Type B pancreatic cell (in vitro differentiated cells): ENCODE results near the gene MTG2. TPM values are rescaled to one million over a fixed set of nuclear protein-coding genes. Genes with fewer than 3 reads are reported as not detected.

Source experiments
- DNase-seq: peaks from one replicate; pipeline ENCODE4 v3.0.0; 2021; ENCODE audit warnings: mixed read lengths; ENCODE audit not compliant: unreplicated experiment; ENCODE audit errors: extremely low spot score
- H3K27ac Mint-ChIP-seq: 2 replicates; pipeline ENCODE4 v1.8.0; 2021; ENCODE audit warnings: mild to moderate bottlenecking, mixed read lengths
- H3K27me3 Mint-ChIP-seq: 2 replicates; pipeline ENCODE4 v1.8.0; 2021; ENCODE audit warnings: mixed read lengths
- H3K36me3 Mint-ChIP-seq: 2 replicates; pipeline ENCODE4 v1.8.0; 2021; ENCODE audit warnings: mixed read lengths
- H3K4me1 Mint-ChIP-seq: one replicate; pipeline ENCODE4 v1.8.0; 2021; ENCODE audit warnings: mixed read lengths; ENCODE audit not compliant: unreplicated experiment
- H3K4me3 Mint-ChIP-seq: 2 replicates; pipeline ENCODE4 v1.8.0; 2021; ENCODE audit warnings: mild to moderate bottlenecking, mixed read lengths
- H3K9me3 Mint-ChIP-seq: 2 replicates; pipeline ENCODE4 v1.8.0; 2021; ENCODE audit warnings: mixed read lengths
- CTCF ChIP-seq: fragments of 200-600 bp; sonication (generic); conservative IDR thresholded peaks from 2 replicates; pipeline ENCODE4 v1.5.0; 2021; ENCODE audit warnings: antibody characterized with exemption, mild to moderate bottlenecking
- total RNA-seq: library from RNA; stranded (reverse); gene quantifications from 2 replicates; pipeline ENCODE4 v1.2.1, GENCODE V29; 2021; ENCODE audit warnings: low replicate concordance

MTG2 gene
- total RNA-seq, 1 donor from 2014 or later = 37.4 TPM

- Mint-ChIP-seq H3K36me3 (peaks cover 17% of the 10 kb centered on the region), H3K4me1 (no peaks in the 10 kb centered on the region), H3K27ac (no peak overlapping the region), H3K9me3 (no peaks in the 10 kb centered on the region), H3K27me3 (no peaks in the 10 kb centered on the region), H3K4me3 (no peak overlapping the region)
- DNase-seq = no peak
- TF ChIP-seq CTCF = no peak
These were observed 12.9 kb downstream of the MTG2 start for GRCh38 chr20:62195736-62196135.

DNA sequence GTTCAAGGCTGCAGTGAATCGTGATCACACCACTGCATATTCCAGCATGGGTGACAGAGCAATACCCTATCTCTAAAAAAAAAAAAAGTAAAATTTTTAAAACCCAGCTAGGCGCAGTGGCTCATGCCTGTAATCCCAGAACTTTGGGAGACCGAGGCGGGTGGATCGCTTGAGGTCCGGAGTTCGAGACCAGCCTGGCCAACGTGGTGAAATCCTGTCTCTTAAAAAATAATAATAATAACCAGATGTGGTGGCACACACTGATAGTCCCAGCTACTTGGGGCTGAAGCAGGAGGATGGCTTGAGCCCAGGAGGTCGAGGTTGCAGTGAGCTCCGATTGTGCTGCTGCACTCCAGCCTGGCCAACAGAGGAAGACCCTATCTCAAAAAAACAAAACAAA is 13.5 kb downstream of the MTG2 start:
- H3K27ac Mint-ChIP-seq = no peak overlapping the region

GRCh38 chr20:62197311-62197710 is 14.5 kb downstream of the MTG2 start:
- no peaks in the 10 kb centered on the region for H3K9me3 Mint-ChIP-seq
- peaks cover 20% of the 10 kb centered on the region for H3K36me3 Mint-ChIP-seq
- no peak overlapping the region for H3K27ac Mint-ChIP-seq
- TF ChIP-seq CTCF = no peak
- H3K4me1 Mint-ChIP-seq = no peaks in the 10 kb centered on the region
- DNase-seq = no peak
- H3K27me3 Mint-ChIP-seq = no peaks in the 10 kb centered on the region
- no peak overlapping the region for H3K4me3 Mint-ChIP-seq

More for the DNA sequence above, 13.5 kb downstream of the MTG2 start:
- Mint-ChIP-seq H3K4me3 (no peak overlapping the region), H3K9me3 (no peaks in the 10 kb centered on the region), H3K27me3 (no peaks in the 10 kb centered on the region), H3K4me1 (no peaks in the 10 kb centered on the region), H3K36me3 (peaks cover 17% of the 10 kb centered on the region)
- TF ChIP-seq CTCF = no peak
- no peak for DNase-seq

- no peak overlapping the region for H3K27ac Mint-ChIP-seq
- no peak for TF ChIP-seq CTCF
- H3K9me3 Mint-ChIP-seq = no peaks in the 10 kb centered on the region
- no peaks in the 10 kb centered on the region for H3K4me1 Mint-ChIP-seq
- H3K36me3 Mint-ChIP-seq = peaks cover 20% of the 10 kb centered on the region
- no peak overlapping the region for H3K4me3 Mint-ChIP-seq
- no peaks in the 10 kb centered on the region for H3K27me3 Mint-ChIP-seq
- no peak for DNase-seq
These were observed 15.0 kb downstream of the MTG2 start for GRCh38 chr20:62197801-62198200.

DNA sequence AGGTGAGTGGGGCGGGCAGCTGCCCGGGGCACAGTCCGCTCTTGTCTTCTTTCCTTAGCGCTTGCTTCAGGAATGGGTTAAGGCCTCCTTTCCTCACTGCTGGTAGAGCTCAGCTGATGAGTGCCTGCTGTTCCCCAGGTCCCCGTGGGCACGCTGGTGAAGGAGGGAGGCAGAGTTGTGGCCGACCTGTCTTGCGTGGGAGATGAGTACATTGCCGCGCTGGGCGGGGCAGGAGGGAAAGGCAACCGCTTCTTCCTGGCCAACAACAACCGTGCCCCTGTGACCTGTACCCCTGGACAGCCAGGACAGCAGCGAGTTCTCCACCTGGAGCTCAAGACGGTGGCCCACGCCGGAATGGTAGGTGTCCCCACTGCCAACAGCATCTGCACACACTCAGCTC is 15.7 kb downstream of the MTG2 start:
- H3K4me1 Mint-ChIP-seq = no peaks in the 10 kb centered on the region
- H3K27me3 Mint-ChIP-seq = no peaks in the 10 kb centered on the region
- H3K4me3 Mint-ChIP-seq = no peak overlapping the region
- TF ChIP-seq CTCF = no peak
- H3K36me3 Mint-ChIP-seq = peaks cover 20% of the 10 kb centered on the region
- no peaks in the 10 kb centered on the region for H3K9me3 Mint-ChIP-seq
- DNase-seq = no peak
- no peak overlapping the region for H3K27ac Mint-ChIP-seq

GRCh38 chr20:62198931-62199330 is 16.1 kb downstream of the MTG2 start:
- H3K4me3 Mint-ChIP-seq = no peak overlapping the region
- H3K9me3 Mint-ChIP-seq = no peaks in the 10 kb centered on the region
- no peaks in the 10 kb centered on the region for H3K4me1 Mint-ChIP-seq
- no peak for TF ChIP-seq CTCF
- H3K36me3 Mint-ChIP-seq = peaks cover 20% of the 10 kb centered on the region
- no peaks in the 10 kb centered on the region for H3K27me3 Mint-ChIP-seq
- no peak for DNase-seq
- H3K27ac Mint-ChIP-seq = no peak overlapping the region
